Loucy (cell line): ENCODE measurements around the gene AP1AR.

ENCODE experiments used
- H2AFZ ChIP-seq: fragments of 200-600 bp; sonication (generic); 2 replicates; pipeline ENCODE4 v1.6.0; 2016; ENCODE audit warnings: antibody characterized with exemption, mild to moderate bottlenecking, low read length, moderate library complexity
- H3F3A ChIP-seq: fragments of 200-600 bp; 2 replicates; pipeline ENCODE4 v1.6.0; 2016; ENCODE audit warnings: antibody characterized with exemption, low read depth, mild to moderate bottlenecking
- H3K27me3 ChIP-seq: fragments of 200-600 bp; sonication (generic); 2 replicates; pipeline ENCODE4 v1.6.1; 2014; ENCODE audit warnings: low read length, mild to moderate bottlenecking; ENCODE audit not compliant: insufficient read depth, poor library complexity, severe bottlenecking
- H3K36me3 ChIP-seq: fragments of 200-600 bp; sonication (generic); 2 replicates; pipeline ENCODE4 v1.6.1; 2016; ENCODE audit warnings: low read length; ENCODE audit not compliant: insufficient read depth
- H3K4me1 ChIP-seq: fragments of 200-600 bp; sonication (generic); 2 replicates; pipeline ENCODE4 v1.5.1; 2014; ENCODE audit warnings: low read length, mild to moderate bottlenecking; ENCODE audit not compliant: insufficient read depth, poor library complexity, severe bottlenecking
- H3K4me2 ChIP-seq: fragments of 200-600 bp; sonication (generic); 2 replicates; pipeline ENCODE4 v1.6.0; 2014; ENCODE audit warnings: antibody characterized with exemption, low read length, low read depth, mild to moderate bottlenecking; ENCODE audit not compliant: poor library complexity, severe bottlenecking
- H3K4me3 ChIP-seq: fragments of 200-600 bp; sonication (generic); 2 replicates; pipeline ENCODE4 v1.5.1; 2014; ENCODE audit warnings: low read length, mild to moderate bottlenecking, mixed read lengths; ENCODE audit not compliant: poor library complexity, severe bottlenecking
- H3K79me2 ChIP-seq: fragments of 200-600 bp; sonication (generic); 2 replicates; pipeline ENCODE4 v1.6.1; 2014; ENCODE audit warnings: low read length; ENCODE audit not compliant: insufficient read depth
- H3K9ac ChIP-seq: fragments of 200-600 bp; sonication (generic); 2 replicates; pipeline ENCODE4 v1.6.0; 2014; ENCODE audit warnings: mild to moderate bottlenecking, low read depth, low read length, moderate library complexity; ENCODE audit not compliant: poor library complexity, severe bottlenecking
- H3K9me2 ChIP-seq: fragments of 200-600 bp; sonication (generic); replicated peaks from 2 replicates; pipeline ENCODE4 v1.6.1; 2016; ENCODE audit warnings: low read depth, low read length, mixed read lengths
- H3K9me3 ChIP-seq: fragments of 200-600 bp; sonication (generic); 2 replicates; pipeline ENCODE4 v1.6.1; 2014; ENCODE audit warnings: mild to moderate bottlenecking, antibody characterized with exemption, low read length, low read depth; ENCODE audit not compliant: insufficient read depth
- H4K20me1 ChIP-seq: fragments of 200-600 bp; sonication (generic); 2 replicates; pipeline ENCODE4 v1.6.0; 2014; ENCODE audit warnings: antibody characterized with exemption, low read length, mild to moderate bottlenecking; ENCODE audit not compliant: insufficient read depth, poor library complexity, severe bottlenecking
- EZH2phosphoT487 ChIP-seq: fragments of 200-600 bp; IDR thresholded peaks from 2 replicates; pipeline ENCODE4 v1.6.1; 2018; ENCODE audit warnings: antibody characterized with exemption, mild to moderate bottlenecking, moderate library complexity, borderline replicate concordance
- TF ChIP-seq, protein P1 (sequence below): fragments of 200-600 bp; sonication (generic); conservative IDR thresholded peaks from 2 replicates; pipeline ENCODE4 v1.5.1; 2014; ENCODE audit warnings: mild to moderate bottlenecking, antibody characterized with exemption, low read length

AP1AR gene

GRCh38 chr4:112231779-112232713 lies at the start of gene AP1AR:
TSS of gene AP1AR (plus strand) at chr4:112231787. CDS start at chr4:112232092, 305 bp downstream.
- Histone ChIP-seq H3K9me2 (no peaks in the 10 kb centered on the region), H3K9me3 (no peaks in the 10 kb centered on the region), H3K27me3 (no peaks in the 10 kb centered on the region), H3K36me3 (no peaks in the 10 kb centered on the region), H4K20me1 (peaks cover 29% of the 10 kb centered on the region), H3K4me2 (peak within 1 kb of the TSS; percentile 90), H3K4me3 (peak within 1 kb of the TSS; percentile 87), H3K4me1 (peaks cover 23% of the 10 kb centered on the region), H2AFZ (peak within 1 kb of the TSS; percentile 90), H3K79me2 (peaks cover 37% of the 10 kb centered on the region), H3F3A (peaks cover 3% of the 10 kb centered on the region; the same call in 1 of the 2 replicates), H3K9ac (peak within 1 kb of the TSS; percentile 79)
- no peak for TF ChIP-seq EZH2phosphoT487
- TF ChIP-seq, protein P1, sequence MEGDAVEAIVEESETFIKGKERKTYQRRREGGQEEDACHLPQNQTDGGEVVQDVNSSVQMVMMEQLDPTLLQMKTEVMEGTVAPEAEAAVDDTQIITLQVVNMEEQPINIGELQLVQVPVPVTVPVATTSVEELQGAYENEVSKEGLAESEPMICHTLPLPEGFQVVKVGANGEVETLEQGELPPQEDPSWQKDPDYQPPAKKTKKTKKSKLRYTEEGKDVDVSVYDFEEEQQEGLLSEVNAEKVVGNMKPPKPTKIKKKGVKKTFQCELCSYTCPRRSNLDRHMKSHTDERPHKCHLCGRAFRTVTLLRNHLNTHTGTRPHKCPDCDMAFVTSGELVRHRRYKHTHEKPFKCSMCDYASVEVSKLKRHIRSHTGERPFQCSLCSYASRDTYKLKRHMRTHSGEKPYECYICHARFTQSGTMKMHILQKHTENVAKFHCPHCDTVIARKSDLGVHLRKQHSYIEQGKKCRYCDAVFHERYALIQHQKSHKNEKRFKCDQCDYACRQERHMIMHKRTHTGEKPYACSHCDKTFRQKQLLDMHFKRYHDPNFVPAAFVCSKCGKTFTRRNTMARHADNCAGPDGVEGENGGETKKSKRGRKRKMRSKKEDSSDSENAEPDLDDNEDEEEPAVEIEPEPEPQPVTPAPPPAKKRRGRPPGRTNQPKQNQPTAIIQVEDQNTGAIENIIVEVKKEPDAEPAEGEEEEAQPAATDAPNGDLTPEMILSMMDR: peak; percentile 55

GRCh38 chr4:112182604-112183003 lies 49.0 kb upstream of the AP1AR start:
- Histone ChIP-seq H3K9me3 (no peaks in the 10 kb centered on the region), H3F3A (no peaks in the 10 kb centered on the region; the same call in 1 of the 2 replicates), H3K36me3 (no peaks in the 10 kb centered on the region), H3K9me2 (no peaks in the 10 kb centered on the region), H3K9ac (no peak overlapping the region), H3K79me2 (no peaks in the 10 kb centered on the region), H4K20me1 (no peaks in the 10 kb centered on the region), H3K4me1 (peaks cover 9% of the 10 kb centered on the region), H2AFZ (no peak overlapping the region), H3K27me3 (no peaks in the 10 kb centered on the region), H3K4me2 (no peak overlapping the region), H3K4me3 (no peak overlapping the region)
- TF ChIP-seq, protein P1: no peak
- no peak for TF ChIP-seq EZH2phosphoT487

DNA sequence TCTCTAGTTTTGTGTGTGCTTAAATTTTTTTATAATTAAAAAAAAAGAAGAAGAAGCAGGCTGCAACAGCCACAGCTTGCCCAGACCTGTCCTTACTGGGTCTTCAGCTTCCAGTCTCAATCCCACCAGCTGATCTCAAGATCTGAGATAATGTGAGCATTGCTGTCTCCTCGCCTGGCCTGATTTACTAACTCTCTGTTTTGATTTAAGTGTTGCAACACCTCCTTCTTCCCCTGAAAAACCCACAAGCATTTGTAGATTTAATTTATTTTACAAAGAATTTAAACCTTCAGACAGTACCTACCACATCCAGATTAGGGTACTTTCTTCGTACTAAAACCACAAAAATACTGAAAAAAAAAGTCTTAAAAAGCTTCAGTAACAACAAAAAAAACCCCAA lies 48.3 kb upstream of the AP1AR start:
- Histone ChIP-seq H3K79me2 (no peaks in the 10 kb centered on the region), H3K4me1 (peaks cover 6% of the 10 kb centered on the region), H3K27me3 (no peaks in the 10 kb centered on the region), H3K36me3 (no peaks in the 10 kb centered on the region), H3K4me2 (no peak overlapping the region), H4K20me1 (no peaks in the 10 kb centered on the region), H3K9me3 (no peaks in the 10 kb centered on the region), H3K9me2 (no peaks in the 10 kb centered on the region), H3K9ac (no peak overlapping the region), H3F3A (no peaks in the 10 kb centered on the region; the same call in 1 of the 2 replicates), H3K4me3 (no peak overlapping the region), H2AFZ (no peak overlapping the region)
- no peak for TF ChIP-seq EZH2phosphoT487
- TF ChIP-seq, protein P1: no peak
